CD4-positive, alpha-beta T cell treated with Interleukin-12 subunit alpha and Interleukin-12 subunit beta, for 1 hour (primary cell): ENCODE measurements around the gene CHST3.
"Not testable (repeated sequence)": the region's sequence is repeated elsewhere in the genome, so short reads cannot be mapped to it uniquely, and the experiment has no call there.

Experiments
- DNase-seq: peaks from one replicate; pipeline ENCODE4 v3.0.0-alpha.2; 2020

Gene CHST3

GRCh38 chr10:71964098-71964742 lies at the start of gene CHST3:
CHST3 (plus strand) TSS chr10:71964395; CDS start chr10:72005843, 41,448 bp downstream.
- no peak for DNase-seq

GRCh38 chr10:71916827-71917226 lies 47.4 kb upstream of the CHST3 start:
- DNase-seq: no peak

GRCh38 chr10:71918992-71919391 lies 45.2 kb upstream of the CHST3 start:
- DNase-seq: no peak

GRCh38 chr10:71919956-71920539 lies 44.1 kb upstream of the CHST3 start:
- not testable (repeated sequence) for DNase-seq

- DNase-seq: no peak
Observed at GRCh38 chr10:71920540-71921323, 43.5 kb upstream of the CHST3 start.

- DNase-seq: no peak
Observed at GRCh38 chr10:71921324-71922027, 42.7 kb upstream of the CHST3 start.

GRCh38 chr10:71923138-71923692 lies 41.0 kb upstream of the CHST3 start:
- no peak for DNase-seq

GRCh38 chr10:71924771-71925170 lies 39.4 kb upstream of the CHST3 start:
- no peak for DNase-seq

GRCh38 chr10:71927159-71927558 lies 37.0 kb upstream of the CHST3 start:
- DNase-seq: no peak

GRCh38 chr10:71927776-71928592 lies 36.2 kb upstream of the CHST3 start:
- DNase-seq: no peak

GRCh38 chr10:71931295-71931694 lies 32.9 kb upstream of the CHST3 start:
- DNase-seq: no peak

- peak; percentile 29 for DNase-seq
Observed at GRCh38 chr10:71933651-71934050, 30.5 kb upstream of the CHST3 start.

- DNase-seq: no peak
Observed at GRCh38 chr10:71938211-71938610, 26.0 kb upstream of the CHST3 start.

- no peak for DNase-seq
Observed at GRCh38 chr10:71939304-71939703, 24.9 kb upstream of the CHST3 start.

GRCh38 chr10:71939861-71940474 lies 24.2 kb upstream of the CHST3 start:
- no peak for DNase-seq

- no peak for DNase-seq
Observed at GRCh38 chr10:71940752-71941151, 23.4 kb upstream of the CHST3 start.

GRCh38 chr10:71941318-71941717 lies 22.9 kb upstream of the CHST3 start:
- DNase-seq: no peak

GRCh38 chr10:71945819-71946474 lies 18.2 kb upstream of the CHST3 start:
- DNase-seq: no peak

GRCh38 chr10:71946700-71947099 lies 17.5 kb upstream of the CHST3 start:
- no peak for DNase-seq

- DNase-seq: no peak
Observed at GRCh38 chr10:71948496-71949067, 15.6 kb upstream of the CHST3 start.

GRCh38 chr10:71950683-71951082 lies 13.5 kb upstream of the CHST3 start:
- DNase-seq: no peak
